H7 (cell line): ENCODE data around the gene FBXW4. TPM values are rescaled to one million over a fixed set of nuclear protein-coding genes. Genes with fewer than 3 reads are reported as not detected.
A peak's percentile ranks its signal among the peaks of the same experiment; 100 is the strongest.

Source experiments
- DNase-seq: peaks from one replicate; pipeline ENCODE4 v3.0.0; 2012
- H3K27me3 ChIP-seq: 2 replicates; pipeline ENCODE4 v1.6.0; 2011; ENCODE audit warnings: mild to moderate bottlenecking, low read length; ENCODE audit not compliant: control insufficient read depth, insufficient read depth
- H3K36me3 ChIP-seq: replicated peaks from 2 replicates; pipeline ENCODE4 v1.5.1; 2011; ENCODE audit warnings: low read length; ENCODE audit not compliant: control insufficient read depth, insufficient read depth
- H3K4me3 ChIP-seq: 2 replicates; pipeline ENCODE4 v1.5.1; 2011; ENCODE audit warnings: low read depth, mild to moderate bottlenecking, control low read depth, low read length, moderate library complexity; ENCODE audit not compliant: insufficient read depth
- total RNA-seq: library from RNA; depleted of rRNA; stranded (reverse); fragments of >200 nt; shearing (Covaris generic); gene quantifications from 2 replicates; pipeline ENCODE4 v1.2.3, GENCODE V29; 2014

Gene FBXW4
- total RNA-seq, 1 experiment from 2014 or later: 25.4 TPM

GRCh38 chr10:101629837-101630632 lies 64.9 kb downstream of the FBXW4 start:
- Histone ChIP-seq H3K27me3 (no peaks in the 10 kb centered on the region), H3K36me3 (no peaks in the 10 kb centered on the region), H3K4me3 (no peak overlapping the region)
- DNase-seq: no peak

GRCh38 chr10:101625821-101626412 lies 69.1 kb downstream of the FBXW4 start:
- Histone ChIP-seq H3K4me3 (no peak overlapping the region), H3K27me3 (no peaks in the 10 kb centered on the region), H3K36me3 (peaks cover 2% of the 10 kb centered on the region; the same call in 1 of the 2 replicates)
- DNase-seq: no peak

DNA sequence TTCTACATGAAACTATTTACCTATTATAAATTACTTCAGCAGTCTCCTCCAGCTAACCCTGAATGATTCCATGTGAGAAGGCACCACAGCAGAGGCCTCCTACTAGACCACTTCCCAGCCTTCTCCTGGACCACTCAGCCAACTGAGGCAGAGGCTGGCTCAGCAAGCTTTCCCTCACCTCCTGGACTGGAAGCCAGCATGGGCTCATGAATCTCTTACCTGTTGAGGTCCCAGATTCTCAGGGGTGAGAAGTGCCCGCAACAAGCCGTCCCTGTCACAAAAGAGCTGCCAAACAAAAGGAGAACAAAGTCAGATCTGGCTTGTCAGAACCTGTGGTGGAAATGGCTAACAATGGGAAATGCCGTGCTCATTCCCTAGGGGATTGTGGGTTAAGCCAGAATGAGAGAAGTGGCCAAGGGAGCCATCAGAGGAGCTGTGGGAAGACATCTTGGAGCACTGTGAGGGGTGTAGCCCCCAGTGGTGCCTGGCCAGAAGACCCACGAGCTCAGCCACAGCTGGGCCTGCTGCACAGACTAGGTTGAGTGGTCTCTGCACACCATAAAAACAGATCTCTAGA lies 70.4 kb downstream of the FBXW4 start:
- H3K36me3 ChIP-seq: peaks cover 2% of the 10 kb centered on the region; the same call in 1 of the 2 replicates

GRCh38 chr10:101623528-101623927 lies 71.4 kb downstream of the FBXW4 start:
- Histone ChIP-seq H3K36me3 (peaks cover 2% of the 10 kb centered on the region; the same call in 1 of the 2 replicates), H3K4me3 (no peak overlapping the region), H3K27me3 (no peaks in the 10 kb centered on the region)
- DNase-seq: no peak

More for the DNA sequence above, 70.4 kb downstream of the FBXW4 start:
- no peak overlapping the region for H3K4me3 ChIP-seq
- no peaks in the 10 kb centered on the region for H3K27me3 ChIP-seq
- DNase-seq: no peak

- DNase-seq: no peak
- H3K27me3 ChIP-seq: no peaks in the 10 kb centered on the region
- H3K36me3 ChIP-seq: peaks cover 2% of the 10 kb centered on the region; the same call in 1 of the 2 replicates
- no peak overlapping the region for H3K4me3 ChIP-seq
Measured at GRCh38 chr10:101619983-101620382, 75.0 kb downstream of the FBXW4 start.

- Histone ChIP-seq H3K36me3 (no peaks in the 10 kb centered on the region; the same call in 1 of the 2 replicates), H3K27me3 (no peaks in the 10 kb centered on the region), H3K4me3 (no peak overlapping the region)
- DNase-seq: no peak
Measured at GRCh38 chr10:101618871-101619270, 76.1 kb downstream of the FBXW4 start.

DNA sequence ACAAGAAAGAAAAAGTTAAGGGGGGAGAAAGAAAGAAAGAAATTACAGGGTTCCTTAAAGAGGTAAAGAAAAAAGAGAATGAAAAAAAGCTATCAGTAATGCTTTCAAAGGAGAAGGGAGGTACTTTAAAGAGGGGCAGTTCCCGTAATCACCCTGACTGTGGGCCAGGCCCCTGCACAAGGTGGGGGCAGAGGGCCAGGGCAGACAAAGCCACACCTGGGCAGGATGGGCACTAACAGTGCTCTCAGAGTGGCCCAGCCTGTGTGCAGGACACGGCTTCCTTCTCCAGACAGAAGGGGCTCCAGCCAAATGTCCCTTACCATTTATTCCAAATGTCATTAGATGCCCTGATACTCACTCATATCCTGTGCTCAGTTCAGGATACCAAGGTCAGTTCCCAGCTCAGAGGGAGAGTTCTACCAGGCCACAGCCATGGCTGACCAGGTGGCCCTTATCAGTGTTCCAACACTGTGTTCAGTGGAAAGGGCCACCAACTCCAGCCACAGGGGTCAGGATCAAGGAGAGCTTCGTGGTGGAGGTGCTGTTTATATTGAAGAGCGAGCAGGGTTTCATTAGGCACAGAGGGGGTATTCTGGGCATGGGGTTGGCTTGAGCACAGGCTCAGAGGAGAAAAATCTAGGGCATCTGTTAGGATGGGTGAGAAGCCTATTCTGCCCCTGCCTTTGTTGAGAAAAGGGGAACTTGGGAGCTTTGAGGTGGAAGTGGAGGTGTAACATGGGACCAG lies 77.0 kb downstream of the FBXW4 start:
- no peaks in the 10 kb centered on the region for H3K27me3 ChIP-seq
- no peak for DNase-seq
- H3K36me3 ChIP-seq: no peaks in the 10 kb centered on the region; the same call in 1 of the 2 replicates
- no peak overlapping the region for H3K4me3 ChIP-seq

DNA sequence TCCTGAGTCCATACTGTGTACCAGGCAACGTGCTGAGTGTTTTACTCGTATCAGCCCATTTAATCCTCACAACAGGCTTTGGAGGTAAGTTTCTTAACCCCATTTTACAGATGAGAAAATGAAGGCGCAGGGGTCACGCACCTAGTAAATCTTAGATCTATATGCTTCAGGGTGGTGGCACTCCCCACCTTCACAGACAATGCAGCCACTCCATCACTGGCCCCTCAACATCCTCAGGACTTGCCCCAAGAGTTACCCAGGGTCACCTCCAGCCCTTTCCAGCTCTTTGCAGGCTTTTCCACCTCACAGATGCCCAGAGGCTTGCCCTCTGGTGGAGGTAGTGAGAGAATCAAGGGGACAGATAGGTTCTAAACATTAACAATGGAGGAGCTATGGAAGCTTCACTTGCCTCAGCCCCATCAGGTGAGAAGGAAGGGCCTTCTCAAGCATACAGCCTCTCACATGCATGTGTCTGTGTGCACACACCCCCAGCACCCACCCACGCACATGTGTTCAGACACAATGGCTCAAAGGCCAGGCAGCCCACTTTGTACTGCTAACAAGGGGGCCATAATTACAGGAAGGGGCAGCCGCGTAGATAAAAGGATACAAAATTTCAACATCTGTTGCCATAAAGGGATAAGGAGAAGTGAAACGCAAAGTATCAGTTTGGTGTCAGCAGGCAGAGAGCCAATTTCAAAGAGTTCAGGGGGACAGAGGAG lies 77.7 kb downstream of the FBXW4 start:
- Histone ChIP-seq H3K36me3 (no peaks in the 10 kb centered on the region; the same call in 1 of the 2 replicates), H3K27me3 (no peaks in the 10 kb centered on the region), H3K4me3 (no peak overlapping the region)
- DNase-seq: peak; percentile 82

DNA sequence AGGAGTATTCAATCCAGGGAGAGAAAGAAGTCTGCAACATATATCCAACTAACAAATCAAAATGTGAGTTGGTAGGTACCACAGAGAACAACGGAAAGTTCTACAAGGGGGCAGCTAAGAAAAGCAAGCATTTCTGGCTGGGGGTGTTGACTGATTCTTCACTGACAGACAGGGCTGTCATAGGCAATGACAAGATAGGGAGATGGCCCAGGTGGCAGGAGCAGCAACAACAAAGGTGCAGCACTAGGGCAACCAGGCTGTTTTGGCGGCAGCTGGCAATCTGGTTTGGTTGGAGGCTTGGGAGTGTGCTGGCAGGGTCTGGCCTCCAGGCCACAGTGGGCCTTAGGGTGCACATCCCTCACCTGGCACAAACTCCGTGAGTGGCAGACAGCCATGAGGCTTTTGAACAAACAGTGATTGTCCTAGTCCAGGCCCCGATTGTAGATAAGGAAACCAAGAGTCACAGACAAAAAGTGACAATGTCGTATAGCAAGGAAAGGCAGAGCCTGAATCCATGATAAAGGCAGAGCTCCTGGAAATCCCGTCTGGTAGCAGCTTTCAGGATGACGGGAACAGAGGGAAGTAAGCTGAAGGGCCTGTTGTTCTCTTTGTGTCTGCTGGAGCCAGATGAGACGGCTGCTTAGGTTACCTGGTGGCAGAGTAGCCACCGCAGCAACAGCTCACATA lies 78.4 kb downstream of the FBXW4 start:
- H3K36me3 ChIP-seq: no peaks in the 10 kb centered on the region; the same call in 1 of the 2 replicates
- DNase-seq: peak; percentile 53
- no peak overlapping the region for H3K4me3 ChIP-seq
- no peaks in the 10 kb centered on the region for H3K27me3 ChIP-seq

GRCh38 chr10:101615525-101616116 lies 79.3 kb downstream of the FBXW4 start:
- H3K27me3 ChIP-seq: no peaks in the 10 kb centered on the region
- H3K4me3 ChIP-seq: no peak overlapping the region
- peak; percentile 53 for DNase-seq
- peaks cover 5% of the 10 kb centered on the region for H3K36me3 ChIP-seq

DNA sequence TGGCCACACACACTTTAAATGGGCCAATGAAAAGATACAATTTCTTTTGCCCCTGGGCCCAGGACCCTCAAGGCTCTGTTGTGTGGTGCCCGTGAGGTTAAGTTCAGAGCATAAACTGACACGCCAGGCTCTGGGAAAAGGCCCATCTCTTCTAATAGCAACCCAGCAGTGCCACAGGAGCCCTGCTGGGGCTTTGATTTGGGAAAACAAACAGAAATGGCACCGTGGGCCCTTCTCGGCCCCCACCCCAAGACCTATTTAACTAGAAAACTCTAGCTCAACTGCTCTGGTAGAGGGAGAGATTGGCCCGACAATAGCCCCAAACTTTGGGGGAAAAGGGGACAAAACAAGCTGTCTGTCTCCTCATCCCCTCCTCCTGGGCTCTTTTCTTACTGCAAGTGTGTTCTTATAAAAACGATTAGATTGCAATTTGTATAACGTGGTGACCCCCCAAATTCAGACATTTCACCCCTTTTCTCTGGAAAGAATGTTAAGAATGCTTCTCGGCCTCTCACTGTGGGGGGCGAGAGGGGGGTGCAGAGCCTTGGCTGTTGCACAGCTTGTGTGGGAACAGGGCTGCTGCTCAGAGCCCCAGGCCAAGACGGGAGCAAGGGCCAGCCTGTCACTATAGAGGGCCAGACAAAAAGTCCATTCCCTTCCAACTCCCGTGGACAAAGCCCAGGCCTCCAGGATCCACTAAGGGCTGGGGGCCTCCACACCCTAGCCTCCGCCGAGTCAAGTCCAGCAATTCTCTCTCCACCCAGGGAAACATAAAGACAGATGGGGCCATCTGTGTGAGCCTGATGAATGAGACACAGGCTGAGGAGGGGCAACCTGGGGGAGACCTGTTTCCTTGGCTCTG lies 80.1 kb downstream of the FBXW4 start:
- peak; percentile 75 for DNase-seq
- H3K4me3 ChIP-seq: no peak overlapping the region
- H3K36me3 ChIP-seq: peaks cover 8% of the 10 kb centered on the region
- H3K27me3 ChIP-seq: no peaks in the 10 kb centered on the region

DNA sequence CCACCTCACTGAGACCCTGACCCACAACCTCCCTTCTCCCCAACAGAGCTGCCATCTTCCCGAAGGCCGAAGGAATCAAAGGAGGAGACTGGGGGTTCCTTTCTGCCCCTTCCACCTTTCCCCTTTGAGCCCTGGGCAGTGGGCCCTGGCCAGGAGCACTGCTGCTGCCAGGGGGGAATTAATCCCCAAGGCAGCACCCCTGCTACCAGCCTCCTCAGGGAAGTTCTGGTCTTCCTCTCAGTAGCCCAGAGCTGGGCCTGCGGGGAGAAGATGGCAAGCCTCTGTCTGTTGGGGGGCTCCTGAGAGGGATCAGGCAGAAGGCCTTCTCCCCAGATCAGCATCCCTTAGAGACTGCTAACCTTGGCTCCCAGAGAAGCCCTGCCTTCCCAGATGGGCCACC lies 81.3 kb downstream of the FBXW4 start:
- peaks cover 9% of the 10 kb centered on the region for H3K36me3 ChIP-seq
- DNase-seq: no peak

More for the DNA sequence above, 81.3 kb downstream of the FBXW4 start:
- H3K27me3 ChIP-seq: no peaks in the 10 kb centered on the region
- H3K4me3 ChIP-seq: no peak overlapping the region
